ENCODE measurements around the gene TMCC2.
A peak's percentile ranks its signal among the peaks of the same experiment; 100 is the strongest.
"Not testable (repeated sequence)": the region's sequence is repeated elsewhere in the genome, so short reads cannot be mapped to it uniquely, and the experiment has no call there.

The TMCC2 gene, protein sequence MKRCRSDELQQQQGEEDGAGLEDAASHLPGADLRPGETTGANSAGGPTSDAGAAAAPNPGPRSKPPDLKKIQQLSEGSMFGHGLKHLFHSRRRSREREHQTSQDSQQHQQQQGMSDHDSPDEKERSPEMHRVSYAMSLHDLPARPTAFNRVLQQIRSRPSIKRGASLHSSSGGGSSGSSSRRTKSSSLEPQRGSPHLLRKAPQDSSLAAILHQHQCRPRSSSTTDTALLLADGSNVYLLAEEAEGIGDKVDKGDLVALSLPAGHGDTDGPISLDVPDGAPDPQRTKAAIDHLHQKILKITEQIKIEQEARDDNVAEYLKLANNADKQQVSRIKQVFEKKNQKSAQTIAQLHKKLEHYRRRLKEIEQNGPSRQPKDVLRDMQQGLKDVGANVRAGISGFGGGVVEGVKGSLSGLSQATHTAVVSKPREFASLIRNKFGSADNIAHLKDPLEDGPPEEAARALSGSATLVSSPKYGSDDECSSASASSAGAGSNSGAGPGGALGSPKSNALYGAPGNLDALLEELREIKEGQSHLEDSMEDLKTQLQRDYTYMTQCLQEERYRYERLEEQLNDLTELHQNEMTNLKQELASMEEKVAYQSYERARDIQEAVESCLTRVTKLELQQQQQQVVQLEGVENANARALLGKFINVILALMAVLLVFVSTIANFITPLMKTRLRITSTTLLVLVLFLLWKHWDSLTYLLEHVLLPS

DNA sequence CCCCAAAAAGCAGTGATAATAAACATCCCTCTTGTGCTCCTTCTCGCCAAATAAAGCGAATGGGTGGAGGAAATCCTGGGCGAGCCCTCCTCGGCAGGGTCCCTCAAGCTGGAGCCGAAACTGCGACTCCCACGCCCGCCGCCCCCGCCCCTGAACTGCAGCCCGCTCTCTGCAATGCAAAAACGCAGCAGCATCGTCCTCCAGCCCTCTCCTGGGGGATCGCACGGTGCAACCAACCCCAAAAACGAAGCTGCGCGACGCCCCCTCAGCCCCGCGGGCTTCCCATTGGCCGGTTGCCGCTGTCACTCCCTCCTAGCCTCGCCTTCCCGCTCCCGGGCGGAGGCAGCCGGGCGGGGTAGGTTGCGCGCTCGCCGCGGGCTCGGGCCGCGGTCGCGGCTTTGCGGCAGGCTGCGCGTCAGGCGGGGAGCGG lies at the start of gene TMCC2:
Gene TMCC2 (plus strand): TSS at position 363 of the 430 bp plus-strand sequence. CDS start 619 bp downstream, outside the sequence.
- intact Hi-C loops (cut with micrococcal nuclease), result no loop called here
- Mint-ChIP-seq H3K27me3 (peaks cover 41% of the 10 kb centered on the region), H3K27ac (peak within 1 kb of the TSS; percentile 88)

DNA sequence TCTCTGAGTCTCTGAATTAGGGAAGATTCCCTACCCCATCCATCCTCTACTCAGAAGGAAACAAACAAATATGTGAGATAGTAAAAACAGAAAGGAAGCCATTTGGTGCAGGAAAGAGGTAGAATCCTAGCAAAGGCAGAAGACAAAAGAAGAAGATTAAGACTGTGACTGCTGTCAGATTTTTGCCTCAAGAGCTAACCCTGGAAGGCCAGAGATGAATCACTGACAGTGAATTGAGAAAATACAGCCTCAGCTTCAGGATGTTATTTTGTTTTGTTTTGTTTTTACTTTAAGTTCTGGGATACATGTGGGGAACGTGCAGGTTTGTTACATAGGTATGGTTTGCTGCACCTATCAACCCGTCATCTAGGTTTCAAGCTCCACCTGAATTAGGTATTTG lies 47.9 kb upstream of the TMCC2 start:
- no peaks in the 10 kb centered on the region for H3K27me3 Mint-ChIP-seq
- H3K4me1 Mint-ChIP-seq (ENCODE audit: low read depth), result peaks cover 27% of the 10 kb centered on the region
- H3K4me3 Mint-ChIP-seq, result no peak overlapping the region
- H3K9me3 Mint-ChIP-seq, result no peaks in the 10 kb centered on the region
- intact Hi-C loops (cut with micrococcal nuclease), result no loop called here
- H3K36me3 Mint-ChIP-seq (ENCODE audit: low read depth), result peaks cover 80% of the 10 kb centered on the region
- H3K27ac Mint-ChIP-seq, result no peak overlapping the region

More for the DNA sequence above, at the start of gene TMCC2:
- peaks cover 33% of the 10 kb centered on the region for H3K36me3 Mint-ChIP-seq (ENCODE audit: low read depth)
- H3K4me3 Mint-ChIP-seq, result peak within 1 kb of the TSS; percentile 91
- peaks cover 54% of the 10 kb centered on the region for H3K4me1 Mint-ChIP-seq (ENCODE audit: low read depth)
- no peaks in the 10 kb centered on the region for H3K9me3 Mint-ChIP-seq

DNA sequence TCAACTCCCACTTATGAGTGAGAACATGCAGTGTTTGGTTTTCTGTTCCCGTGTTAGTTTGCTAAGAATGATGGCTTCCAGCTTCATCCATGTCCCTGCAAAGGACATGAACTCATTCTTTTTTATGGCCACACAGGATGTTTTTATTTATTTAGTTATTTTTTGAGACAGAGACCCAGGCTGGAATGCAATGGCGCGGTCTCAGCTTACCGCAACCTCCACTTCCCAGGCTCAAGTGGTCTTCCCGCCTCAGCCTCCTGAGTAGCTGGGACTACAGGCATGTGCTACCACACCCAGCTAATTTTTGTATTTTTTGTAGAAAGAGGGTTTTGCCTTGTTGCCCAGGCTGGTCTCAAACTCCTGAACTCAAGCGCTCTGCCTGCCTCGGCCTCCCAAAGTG lies 47.4 kb upstream of the TMCC2 start:
- H3K4me1 Mint-ChIP-seq (ENCODE audit: low read depth), result peaks cover 27% of the 10 kb centered on the region
- H3K27ac Mint-ChIP-seq; intact Hi-C loops (cut with micrococcal nuclease); H3K9me3 Mint-ChIP-seq; H3K27me3 Mint-ChIP-seq; H3K4me3 Mint-ChIP-seq: not testable (repeated sequence)
- peaks cover 76% of the 10 kb centered on the region for H3K36me3 Mint-ChIP-seq (ENCODE audit: low read depth)

DNA sequence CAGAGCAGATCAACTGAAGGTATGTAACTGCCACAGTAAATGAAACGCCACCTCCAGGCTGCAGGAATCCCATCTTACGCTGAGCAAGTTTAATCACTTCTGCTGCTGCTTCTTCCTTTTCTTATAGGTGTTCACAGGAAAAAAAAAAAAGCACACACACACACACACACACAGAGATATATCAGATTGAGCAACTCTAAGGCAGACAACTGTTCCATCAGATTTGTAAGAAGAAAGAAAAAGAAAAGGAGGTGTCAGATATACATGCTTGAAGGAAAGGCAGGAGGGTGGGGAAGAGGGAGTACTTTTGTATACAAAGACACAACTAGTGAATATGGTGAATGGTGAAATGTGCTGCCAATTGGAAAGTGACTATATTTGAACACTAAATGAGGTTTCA lies 44.8 kb upstream of the TMCC2 start:
- peaks cover 41% of the 10 kb centered on the region for H3K4me1 Mint-ChIP-seq (ENCODE audit: low read depth)
- no peak overlapping the region for H3K27ac Mint-ChIP-seq
- H3K27me3 Mint-ChIP-seq, result no peaks in the 10 kb centered on the region
- intact Hi-C loops (cut with micrococcal nuclease), result no loop called here
- H3K4me3 Mint-ChIP-seq, result no peak overlapping the region
- H3K9me3 Mint-ChIP-seq, result no peaks in the 10 kb centered on the region
- peaks cover 81% of the 10 kb centered on the region for H3K36me3 Mint-ChIP-seq (ENCODE audit: low read depth)

DNA sequence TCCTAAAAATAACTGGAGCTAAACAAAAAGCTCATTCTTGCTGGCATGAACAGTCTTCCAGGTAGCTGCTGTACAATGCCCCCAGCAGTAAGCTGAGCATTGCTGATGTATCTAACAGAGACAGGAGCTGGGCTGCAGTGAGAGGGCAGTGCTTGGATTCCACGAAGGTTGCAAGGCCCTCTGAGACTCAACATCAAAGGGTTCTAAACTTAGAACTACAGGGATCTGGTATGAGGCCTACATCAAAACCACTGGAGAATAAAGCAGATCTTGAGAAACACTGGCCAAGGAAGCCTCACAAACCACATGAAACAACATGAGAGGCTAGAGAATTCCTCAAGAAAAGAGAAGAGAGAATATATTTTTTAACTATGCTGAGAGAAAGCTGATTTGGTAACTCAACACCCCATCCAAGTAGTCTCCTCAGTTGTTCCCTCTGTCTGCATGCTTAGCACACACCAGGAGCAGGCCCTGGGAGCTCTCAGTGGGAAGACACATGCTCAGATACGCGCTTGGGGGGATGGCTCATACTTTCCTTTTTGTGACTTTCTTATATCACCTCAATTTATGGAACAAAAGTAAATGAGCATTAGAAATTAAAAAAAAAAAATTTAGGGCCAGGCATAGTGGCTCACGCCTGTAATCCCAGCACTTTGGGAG lies 43.9 kb upstream of the TMCC2 start:
- Mint-ChIP-seq H3K9me3 (no peaks in the 10 kb centered on the region), H3K27me3 (no peaks in the 10 kb centered on the region), H3K27ac (peak overlapping the region; percentile 59), H3K4me3 (no peak overlapping the region), H3K4me1 (ENCODE audit: low read depth) (peaks cover 41% of the 10 kb centered on the region), H3K36me3 (ENCODE audit: low read depth) (peaks cover 78% of the 10 kb centered on the region)
- intact Hi-C loops (cut with micrococcal nuclease), result no loop called here

DNA sequence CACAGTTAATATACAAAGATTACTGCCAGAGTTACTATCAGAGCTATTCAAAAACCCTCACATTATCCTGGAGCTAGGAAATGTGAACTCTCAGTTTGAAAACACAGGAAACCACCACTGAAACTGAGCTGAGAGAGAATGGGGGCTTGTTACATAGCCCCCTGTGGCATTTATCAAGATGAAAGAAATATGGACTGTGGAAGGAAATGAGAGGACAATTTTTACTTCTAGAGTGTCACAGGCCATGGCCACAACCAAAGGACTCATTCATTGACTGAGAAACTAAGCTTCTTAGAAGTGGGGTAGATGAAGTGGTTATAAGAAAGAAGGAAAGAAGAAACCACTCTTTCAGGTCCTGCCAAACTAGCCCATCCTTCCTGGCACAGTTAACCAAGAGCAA lies 41.6 kb upstream of the TMCC2 start:
- intact Hi-C loops (cut with micrococcal nuclease), result no loop called here

DNA sequence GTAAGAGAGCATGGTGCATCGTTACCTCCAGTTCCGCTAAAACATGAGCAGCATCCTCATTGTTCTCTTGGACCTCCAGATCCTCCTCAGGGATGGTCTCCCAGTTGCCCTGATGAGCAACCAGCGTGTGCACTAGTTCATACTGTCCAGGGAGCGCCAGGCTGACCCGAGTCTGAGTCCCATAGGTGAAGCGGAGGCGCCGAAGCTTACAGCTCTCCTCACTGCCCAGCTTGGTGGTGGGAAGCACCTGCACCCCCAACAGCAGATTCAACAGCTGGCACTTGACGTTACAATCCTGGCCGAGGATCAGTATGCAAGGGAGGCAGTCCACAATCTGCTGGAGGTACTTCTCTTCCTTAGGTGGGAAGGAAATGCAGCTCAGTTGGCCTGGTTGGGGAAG lies 40.3 kb upstream of the TMCC2 start:
- Mint-ChIP-seq H3K27ac (no peak overlapping the region), H3K27me3 (no peaks in the 10 kb centered on the region), H3K4me3 (no peak overlapping the region), H3K4me1 (ENCODE audit: low read depth) (peaks cover 66% of the 10 kb centered on the region), H3K36me3 (ENCODE audit: low read depth) (peaks cover 43% of the 10 kb centered on the region), H3K9me3 (no peaks in the 10 kb centered on the region)
- intact Hi-C loops (cut with micrococcal nuclease), result no loop called here

More for the DNA sequence above, 41.6 kb upstream of the TMCC2 start:
- peaks cover 63% of the 10 kb centered on the region for H3K4me1 Mint-ChIP-seq (ENCODE audit: low read depth)
- H3K27me3 Mint-ChIP-seq, result no peaks in the 10 kb centered on the region
- no peak overlapping the region for H3K27ac Mint-ChIP-seq
- peaks cover 56% of the 10 kb centered on the region for H3K36me3 Mint-ChIP-seq (ENCODE audit: low read depth)
- H3K9me3 Mint-ChIP-seq, result no peaks in the 10 kb centered on the region
- H3K4me3 Mint-ChIP-seq, result no peak overlapping the region

DNA sequence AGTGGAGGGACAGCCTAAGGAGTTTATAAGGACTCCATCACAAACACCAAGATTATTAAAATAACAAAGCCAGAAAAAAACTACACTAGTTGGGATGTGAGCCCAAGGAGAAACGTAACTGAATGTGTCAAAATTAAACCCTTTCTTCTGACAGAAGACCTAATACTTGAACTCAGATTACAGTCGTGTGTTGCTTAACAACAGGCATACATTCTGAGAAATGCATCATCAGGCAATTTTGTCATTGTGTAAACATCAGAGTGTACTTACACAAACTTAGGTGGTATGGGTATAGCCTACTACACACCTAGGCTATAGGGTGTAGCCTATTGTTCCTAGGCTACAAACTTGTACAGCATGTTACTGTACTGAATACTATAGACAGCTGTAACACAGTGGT lies 39.6 kb upstream of the TMCC2 start:
- peaks cover 61% of the 10 kb centered on the region for H3K4me1 Mint-ChIP-seq (ENCODE audit: low read depth)
- H3K36me3 Mint-ChIP-seq (ENCODE audit: low read depth), result peaks cover 37% of the 10 kb centered on the region
- no peaks in the 10 kb centered on the region for H3K27me3 Mint-ChIP-seq
- H3K4me3 Mint-ChIP-seq, result no peak overlapping the region
- H3K9me3 Mint-ChIP-seq, result no peaks in the 10 kb centered on the region
- intact Hi-C loops (cut with micrococcal nuclease), result no loop called here
- H3K27ac Mint-ChIP-seq, result no peak overlapping the region

DNA sequence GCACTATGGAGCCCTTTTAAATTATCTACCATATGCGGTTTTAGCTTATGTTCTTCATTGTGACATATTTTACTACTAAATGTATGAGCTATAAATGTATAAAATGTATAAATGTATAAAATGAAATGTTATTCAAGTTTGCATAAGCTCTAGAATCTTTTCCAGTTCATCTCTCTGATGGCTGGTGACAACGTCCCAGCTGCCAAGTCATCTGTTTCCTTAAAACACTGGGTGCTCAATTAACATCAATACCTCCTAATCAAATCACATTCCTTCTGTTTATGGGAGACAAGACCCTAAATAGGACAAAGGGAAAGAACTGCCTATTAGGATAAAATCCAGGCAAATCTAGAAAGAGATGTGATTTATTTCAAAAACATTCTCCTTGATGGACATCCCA lies 39.1 kb upstream of the TMCC2 start:
- Mint-ChIP-seq H3K27me3 (no peaks in the 10 kb centered on the region), H3K4me1 (ENCODE audit: low read depth) (peaks cover 61% of the 10 kb centered on the region), H3K36me3 (ENCODE audit: low read depth) (peaks cover 32% of the 10 kb centered on the region), H3K27ac (no peak overlapping the region), H3K4me3 (no peak overlapping the region), H3K9me3 (no peaks in the 10 kb centered on the region)
- intact Hi-C loops (cut with micrococcal nuclease), result no loop called here

DNA sequence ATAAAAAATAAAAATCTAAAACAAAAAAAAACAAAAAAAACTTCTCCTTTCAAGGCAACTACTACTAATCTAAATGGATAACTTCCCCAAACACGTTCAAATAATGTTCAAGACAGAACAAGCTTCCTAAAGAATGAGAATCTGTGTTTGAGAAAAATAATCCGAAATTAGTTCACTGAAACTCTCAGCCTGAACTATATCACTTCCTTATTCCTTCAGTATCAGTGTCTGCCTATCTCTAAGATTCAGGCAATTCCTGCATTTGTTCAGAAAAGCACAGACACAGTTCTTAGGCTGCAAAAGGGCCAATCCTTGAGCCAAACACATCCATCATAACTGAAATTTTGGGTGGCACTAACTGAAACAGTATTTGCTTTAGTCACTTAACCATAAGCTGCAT lies 38.6 kb upstream of the TMCC2 start:
- Mint-ChIP-seq H3K36me3 (ENCODE audit: low read depth) (peaks cover 26% of the 10 kb centered on the region), H3K4me3 (no peak overlapping the region), H3K27ac (no peak overlapping the region), H3K4me1 (ENCODE audit: low read depth) (peaks cover 60% of the 10 kb centered on the region), H3K9me3 (no peaks in the 10 kb centered on the region), H3K27me3 (no peaks in the 10 kb centered on the region)
- intact Hi-C loops (cut with micrococcal nuclease), result no loop called here

DNA sequence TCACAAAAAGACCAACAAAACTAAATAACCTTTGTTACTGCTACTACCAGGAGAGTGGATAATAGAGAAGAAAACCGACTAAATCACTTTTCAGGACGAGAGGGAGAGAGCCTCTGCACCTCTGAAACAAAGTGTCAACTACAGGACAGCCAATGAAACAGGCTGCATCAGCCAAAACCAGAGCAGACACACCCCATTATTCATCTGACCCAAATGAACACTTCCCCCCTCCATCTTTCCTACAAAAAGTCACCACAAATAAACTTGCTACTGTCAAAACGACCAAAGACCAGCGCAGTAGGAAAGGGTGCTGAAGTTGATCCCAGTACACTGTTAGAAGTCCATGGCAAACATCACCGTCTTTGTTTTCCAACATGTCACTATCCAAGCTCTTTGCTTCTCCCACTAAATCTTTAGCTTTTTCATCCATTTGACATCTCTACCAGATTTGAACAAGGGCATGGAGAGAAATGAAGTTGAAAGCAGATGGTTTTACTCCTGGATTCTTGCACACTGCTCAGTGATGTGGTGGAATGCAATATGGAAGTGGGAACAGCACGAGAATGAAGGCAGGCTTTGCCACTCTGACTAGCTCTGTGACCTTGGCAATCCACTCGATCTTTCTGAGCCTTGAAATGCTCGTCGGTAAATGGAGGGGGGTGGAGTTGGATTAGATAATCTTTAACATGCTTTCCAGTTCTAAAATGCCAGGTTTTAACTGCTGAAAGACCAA lies 36.7 kb upstream of the TMCC2 start:
- Mint-ChIP-seq H3K27ac (no peak overlapping the region), H3K4me3 (no peak overlapping the region), H3K4me1 (ENCODE audit: low read depth) (peaks cover 62% of the 10 kb centered on the region), H3K36me3 (ENCODE audit: low read depth) (peaks cover 11% of the 10 kb centered on the region), H3K9me3 (no peaks in the 10 kb centered on the region), H3K27me3 (no peaks in the 10 kb centered on the region)
- intact Hi-C loops (cut with micrococcal nuclease), result no loop called here

DNA sequence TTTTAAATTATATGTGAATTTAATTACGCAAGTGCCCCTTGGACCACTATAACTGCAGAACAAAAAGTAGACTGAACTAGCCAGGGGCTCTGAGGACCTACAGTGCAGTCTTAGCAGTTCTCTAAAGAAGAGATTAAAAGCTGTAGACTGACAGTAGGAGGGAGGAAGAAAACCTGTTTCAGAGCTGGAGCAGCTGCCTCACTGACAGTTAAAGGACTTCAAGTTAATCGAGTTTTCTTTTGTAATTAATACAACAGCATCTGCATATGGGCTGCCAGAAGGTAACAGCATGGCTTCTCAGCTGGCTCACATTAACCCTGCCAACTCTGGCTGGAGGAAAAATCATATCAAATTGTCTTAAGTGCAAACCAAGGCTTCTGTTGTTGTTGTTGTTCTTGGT lies 36.1 kb upstream of the TMCC2 start:
- H3K4me1 Mint-ChIP-seq (ENCODE audit: low read depth), result peaks cover 58% of the 10 kb centered on the region
- intact Hi-C loops (cut with micrococcal nuclease), result no loop called here
- H3K9me3 Mint-ChIP-seq, result no peaks in the 10 kb centered on the region
- no peaks in the 10 kb centered on the region for H3K27me3 Mint-ChIP-seq
- H3K27ac Mint-ChIP-seq, result no peak overlapping the region
- no peak overlapping the region for H3K4me3 Mint-ChIP-seq
- H3K36me3 Mint-ChIP-seq (ENCODE audit: low read depth), result peaks cover 14% of the 10 kb centered on the region

DNA sequence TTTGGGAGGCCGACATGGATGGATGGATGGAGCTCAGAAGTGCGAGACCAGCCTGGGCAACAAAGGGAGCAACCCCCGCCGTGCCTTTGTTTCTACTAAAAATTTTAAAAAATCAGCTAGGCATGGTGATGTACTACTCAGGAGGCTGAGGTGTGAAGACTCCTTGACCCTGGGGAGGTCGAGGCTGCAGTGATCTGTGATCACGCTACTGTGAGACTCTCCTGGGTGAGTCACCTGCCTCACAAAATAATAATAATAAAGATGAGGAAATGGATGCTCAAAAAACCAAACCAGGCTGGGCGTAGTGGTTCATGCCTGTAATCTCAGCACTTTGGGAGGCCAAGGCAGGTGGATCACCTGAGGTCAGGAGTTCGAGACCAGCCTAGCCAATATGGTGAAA lies 35.5 kb upstream of the TMCC2 start:
- Mint-ChIP-seq H3K4me3 (no peak overlapping the region), H3K27me3 (no peaks in the 10 kb centered on the region), H3K4me1 (ENCODE audit: low read depth) (peaks cover 51% of the 10 kb centered on the region), H3K27ac (no peak overlapping the region), H3K36me3 (ENCODE audit: low read depth) (peaks cover 16% of the 10 kb centered on the region), H3K9me3 (no peaks in the 10 kb centered on the region)
- intact Hi-C loops (cut with micrococcal nuclease), result no loop called here

Measured in dendritic cell treated with granulocyte-macrophage colony-stimulating factor and Interleukin-4, amounts not matched to agents 40 ng/mL and 50 ng/mL, for 4 days (primary cell).